Osteoblast (primary cell): Measurements from ENCODE around the gene BMP3. TPM values are rescaled to one million over a fixed set of nuclear protein-coding genes. Genes with fewer than 3 reads are reported as not detected.

Source experiments
- DNase-seq: peaks from one replicate; pipeline ENCODE4 v3.0.0; 2011; ENCODE audit warnings: low spot score, mixed read lengths; ENCODE audit not compliant: insufficient read length; ENCODE audit errors: missing footprints
- H2AFZ ChIP-seq: 2 replicates; pipeline ENCODE4 v1.6.0; 2011; ENCODE audit warnings: mild to moderate bottlenecking, low read length
- H3K27ac ChIP-seq: 2 replicates; pipeline ENCODE4 v1.5.1; 2011; ENCODE audit warnings: mild to moderate bottlenecking, low read depth, low read length, moderate library complexity
- H3K27me3 ChIP-seq: 2 replicates; pipeline ENCODE4 v1.6.0; 2012; ENCODE audit warnings: mild to moderate bottlenecking, control low read depth, inconsistent platforms, low read length, moderate library complexity; ENCODE audit not compliant: insufficient read depth
- H3K36me3 ChIP-seq: 2 replicates; pipeline ENCODE4 v1.5.1; 2011; ENCODE audit warnings: mild to moderate bottlenecking, low read length, control low read depth, moderate library complexity; ENCODE audit not compliant: insufficient read depth
- H3K4me1 ChIP-seq: 2 replicates; pipeline ENCODE4 v1.5.1; 2011; ENCODE audit warnings: mild to moderate bottlenecking, low read length, control low read depth, moderate library complexity; ENCODE audit not compliant: insufficient read depth
- H3K4me2 ChIP-seq: 2 replicates; pipeline ENCODE4 v1.6.0; 2011; ENCODE audit warnings: mild to moderate bottlenecking, low read length; ENCODE audit not compliant: insufficient read depth
- H3K4me3 ChIP-seq: fragments of 200-600 bp; sonication (generic); 3 replicates; pipeline ENCODE4 v1.5.1; 2012; ENCODE audit warnings: mild to moderate bottlenecking, low read length, inconsistent platforms; ENCODE audit not compliant: insufficient read depth
- H3K79me2 ChIP-seq: 2 replicates; pipeline ENCODE4 v1.6.0; 2012; ENCODE audit warnings: mild to moderate bottlenecking, low read length, control low read depth, inconsistent platforms; ENCODE audit not compliant: insufficient read depth
- H3K9me3 ChIP-seq: 2 replicates; pipeline ENCODE4 v1.5.1; 2011; ENCODE audit warnings: low read depth, low read length, control low read depth
- H4K20me1 ChIP-seq: 2 replicates; pipeline ENCODE4 v1.6.0; 2012; ENCODE audit warnings: mild to moderate bottlenecking, low read length, control low read depth; ENCODE audit not compliant: insufficient read depth
- CTCF ChIP-seq: IDR thresholded peaks from 2 replicates; pipeline ENCODE4 v1.5.1; 2011; ENCODE audit warnings: mild to moderate bottlenecking, low read depth, low read length, moderate library complexity; ENCODE audit errors: extremely low read depth
- total RNA-seq: library from RNA; depleted of rRNA; stranded (reverse); fragments of >200 nt; gene quantifications from 2 replicates; pipeline ENCODE4 v1.2.3, GENCODE V29; 2012

BMP3 gene
- total RNA-seq, 1 donor = not detected

- H3K4me3 ChIP-seq = no peak overlapping the region
- no peaks in the 10 kb centered on the region for H3K9me3 ChIP-seq
- no peaks in the 10 kb centered on the region for H4K20me1 ChIP-seq
- no peaks in the 10 kb centered on the region for H3K36me3 ChIP-seq
- no peaks in the 10 kb centered on the region for H3K79me2 ChIP-seq
- TF ChIP-seq CTCF = no peak
- no peak overlapping the region for H2AFZ ChIP-seq
- H3K27ac ChIP-seq = no peak overlapping the region
- H3K4me1 ChIP-seq = no peaks in the 10 kb centered on the region
- H3K4me2 ChIP-seq = no peak overlapping the region
- peaks cover 3% of the 10 kb centered on the region for H3K27me3 ChIP-seq
- no peak for DNase-seq
Measured at GRCh38 chr4:81065446-81065845, 34.9 kb downstream of the BMP3 start.

- H3K4me1 ChIP-seq = no peaks in the 10 kb centered on the region
- no peaks in the 10 kb centered on the region for H3K79me2 ChIP-seq
- no peaks in the 10 kb centered on the region for H4K20me1 ChIP-seq
- H3K4me2 ChIP-seq = no peak overlapping the region
- no peak overlapping the region for H2AFZ ChIP-seq
- TF ChIP-seq CTCF = peak; percentile 92
- H3K9me3 ChIP-seq = no peaks in the 10 kb centered on the region
- peak; percentile 64 for DNase-seq
- H3K36me3 ChIP-seq = no peaks in the 10 kb centered on the region
- H3K4me3 ChIP-seq = no peak overlapping the region
- no peak overlapping the region for H3K27ac ChIP-seq
- no peaks in the 10 kb centered on the region for H3K27me3 ChIP-seq
Measured at GRCh38 chr4:81069706-81070331, 39.3 kb downstream of the BMP3 start.

- no peak for TF ChIP-seq CTCF
- H3K4me1 ChIP-seq = no peaks in the 10 kb centered on the region
- no peaks in the 10 kb centered on the region for H3K9me3 ChIP-seq
- no peaks in the 10 kb centered on the region for H3K36me3 ChIP-seq
- no peak overlapping the region for H3K4me2 ChIP-seq
- H3K27me3 ChIP-seq = no peaks in the 10 kb centered on the region
- H4K20me1 ChIP-seq = no peaks in the 10 kb centered on the region
- no peak overlapping the region for H3K4me3 ChIP-seq
- H3K79me2 ChIP-seq = no peaks in the 10 kb centered on the region
- no peak overlapping the region for H3K27ac ChIP-seq
- no peak overlapping the region for H2AFZ ChIP-seq
- DNase-seq = no peak
Measured at GRCh38 chr4:81071013-81071412, 40.5 kb downstream of the BMP3 start.

GRCh38 chr4:81081156-81081555 is 50.6 kb downstream of the BMP3 start:
- H3K27ac ChIP-seq = no peak overlapping the region
- no peaks in the 10 kb centered on the region for H3K36me3 ChIP-seq
- no peaks in the 10 kb centered on the region for H3K9me3 ChIP-seq
- H2AFZ ChIP-seq = no peak overlapping the region
- no peaks in the 10 kb centered on the region for H3K27me3 ChIP-seq
- no peaks in the 10 kb centered on the region for H4K20me1 ChIP-seq
- DNase-seq = no peak
- H3K4me1 ChIP-seq = no peaks in the 10 kb centered on the region
- H3K4me3 ChIP-seq = no peak overlapping the region
- no peak for TF ChIP-seq CTCF
- no peaks in the 10 kb centered on the region for H3K79me2 ChIP-seq
- no peak overlapping the region for H3K4me2 ChIP-seq
